K562 (cell line): ENCODE data around the gene VPREB3. TPM values are rescaled to one million over a fixed set of nuclear protein-coding genes. Genes with fewer than 3 reads are reported as not detected.

Experiments used
- CCNT2 ChIP-seq: IDR thresholded peaks from 2 replicates; pipeline ENCODE4 v1.6.1; 2011; ENCODE audit warnings: borderline replicate concordance, low read depth, mild to moderate bottlenecking, moderate library complexity, mixed read lengths, low read length; ENCODE audit not compliant: insufficient read length; ENCODE audit errors: extremely low read depth
- CHD7 ChIP-seq: fragments of 200-600 bp; sonication (generic); IDR thresholded peaks from one replicate; pipeline ENCODE4 v1.6.1; 2012; ENCODE audit warnings: mild to moderate bottlenecking, low read depth, low read length, inconsistent platforms
- KDM4B ChIP-seq, 2 experiments: fragments of 450-650 bp in 1 of 2; sonication (generic) in 1 of 2; IDR thresholded peaks; 2 replicates each; pipeline ENCODE4 v1.6.1; 2016 to 2017; ENCODE audit warnings: borderline replicate concordance in 2 of 2, antibody characterized with exemption in 1 of 2, low read depth in 1 of 2, mild to moderate bottlenecking in 1 of 2
- MEF2D ChIP-seq: conservative IDR thresholded peaks from 2 replicates; pipeline ENCODE4 v1.6.1; 2016; ENCODE audit warnings: low read depth, missing genetic modification characterization, missing compliant biosample characterization
- RBBP5 ChIP-seq: fragments of 200-600 bp; sonication (generic); IDR thresholded peaks from 2 replicates; pipeline ENCODE4 v1.6.1; 2012; ENCODE audit warnings: borderline replicate concordance, mild to moderate bottlenecking, low read length, control low read depth, inconsistent platforms; ENCODE audit not compliant: insufficient read depth, poor library complexity, severe bottlenecking
- RFX1 ChIP-seq: fragments of 450-650 bp; IDR thresholded peaks from 2 replicates; pipeline ENCODE4 v1.6.1; 2016; ENCODE audit warnings: mild to moderate bottlenecking, moderate library complexity
- SIN3A ChIP-seq, 2 experiments: fragments of 150-350 bp in 1 of 2; IDR thresholded peaks; 2 replicates each; pipeline ENCODE4 v1.6.1; 2011 to 2016; ENCODE audit warnings: borderline replicate concordance in 2 of 2, low read depth in 2 of 2, low read length in 2 of 2, mild to moderate bottlenecking in 2 of 2, moderate library complexity in 2 of 2; ENCODE audit not compliant: control insufficient read depth in 1 of 2
- ZNF354B ChIP-seq: fragments of 250-450 bp; sonication (Bioruptor Pico); IDR thresholded peaks from 2 replicates; pipeline ENCODE4 v1.4.0; 2020
- polyA plus RNA-seq, 8 experiments: library from polyadenylated mRNA; depleted of rRNA in 4 of 8; stranded (reverse) in 5 of 8; unstranded in 3 of 8; fragments of >200 nt; fragmentation: Nextera tagmentation in 2 of 8; fragmentation: Illumina TruSeq in 1 of 8; extraction: Ambion mirVana in 2 of 8; extraction: Trizol in 1 of 8; gene quantifications; 2 replicates each; pipeline versions ENCODE4 v1.2.1 to v1.2.3, GENCODE V29; 2011 to 2014; ENCODE audit warnings: inconsistent platforms in 1 of 8, missing spikeins in 1 of 8
- total RNA-seq, 7 experiments: library from RNA; depleted of rRNA in 6 of 7; stranded (reverse); fragments of >200 nt in 6 of 7; fragmentation: Illumina TruSeq in 2 of 7; extraction: Trizol in 2 of 7; gene quantifications; 2 replicates each; pipeline versions ENCODE4 v1.2.1 to v1.2.3, GENCODE V29; 2011 to 2021; ENCODE audit warnings: low replicate concordance in 1 of 7
- TF ChIP-seq, protein P1 (sequence below): fragments of 250-450 bp; sonication (Bioruptor Pico); IDR thresholded peaks from 2 replicates; pipeline ENCODE4 v1.6.1; 2021; ENCODE audit warnings: mild to moderate bottlenecking
- TF ChIP-seq, protein P2 (sequence below): fragments of 450-650 bp; formaldehyde crosslinking; IDR thresholded peaks from 2 replicates; pipeline ENCODE4 v1.4.0; 2020; ENCODE audit warnings: mild to moderate bottlenecking, moderate library complexity

Gene VPREB3
- total and polyA plus RNA-seq, 9 of the 15 experiments (the other 6 are each of a cell fraction or from before 2014, with no cell fraction given), result 0.14 to 0.71 (median 0.20) TPM; not detected in 6

DNA sequence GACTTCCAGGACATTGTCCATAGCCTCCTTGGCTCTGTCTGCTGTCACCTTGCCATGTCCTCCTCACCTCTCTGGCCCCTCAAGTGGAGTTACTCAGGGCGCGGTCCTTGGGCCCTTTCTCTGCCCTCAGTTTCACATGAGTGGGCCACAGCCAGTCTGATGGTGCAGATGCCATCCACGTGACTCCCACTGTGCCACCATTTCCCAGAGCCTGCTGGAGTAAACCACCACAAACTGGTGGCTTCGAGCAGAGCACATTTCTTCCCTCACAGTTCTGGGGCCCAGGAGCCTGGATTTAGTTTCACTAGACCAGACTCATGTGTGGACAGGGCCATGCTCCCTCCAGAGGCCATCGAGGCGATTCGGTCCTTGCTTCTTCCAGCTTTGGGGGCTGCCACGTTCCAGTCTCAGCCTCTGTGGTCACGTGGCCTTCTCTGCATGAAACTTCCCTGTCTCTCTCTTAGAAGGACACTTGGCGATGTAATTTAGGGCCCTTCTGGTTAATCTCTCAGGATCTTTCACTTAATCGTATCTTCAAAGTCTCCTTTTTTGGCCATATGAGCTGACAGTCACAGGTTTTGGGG, 47.1 kb upstream of the VPREB3 start (continued):
- TF ChIP-seq, protein P1, sequence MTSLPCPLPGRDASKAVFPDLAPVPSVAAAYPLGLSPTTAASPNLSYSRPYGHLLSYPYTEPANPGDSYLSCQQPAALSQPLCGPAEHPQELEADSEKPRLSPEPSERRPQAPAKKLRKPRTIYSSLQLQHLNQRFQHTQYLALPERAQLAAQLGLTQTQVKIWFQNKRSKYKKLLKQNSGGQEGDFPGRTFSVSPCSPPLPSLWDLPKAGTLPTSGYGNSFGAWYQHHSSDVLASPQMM (CRISPR knock-in tag), result no peak
- TF ChIP-seq MEF2D (tag) (no peak), ZNF354B (CRISPR knock-in tag) (no peak), CHD7 (no peak), KDM4B (IDR thresholded peaks at IDR 0.05; ENCODE audit: borderline replicate concordance in 2 of 2, low read depth in 1 of 2) (no peak), RBBP5 (no peak), SIN3A (IDR thresholded peaks at IDR 0.05; ENCODE audit: borderline replicate concordance in 2 of 2, control insufficient read depth in 1 of 2, low read depth in 2 of 2, low read length in 2 of 2) (no peak), RFX1 (no peak), CCNT2 (no peak)
- TF ChIP-seq, protein P2, sequence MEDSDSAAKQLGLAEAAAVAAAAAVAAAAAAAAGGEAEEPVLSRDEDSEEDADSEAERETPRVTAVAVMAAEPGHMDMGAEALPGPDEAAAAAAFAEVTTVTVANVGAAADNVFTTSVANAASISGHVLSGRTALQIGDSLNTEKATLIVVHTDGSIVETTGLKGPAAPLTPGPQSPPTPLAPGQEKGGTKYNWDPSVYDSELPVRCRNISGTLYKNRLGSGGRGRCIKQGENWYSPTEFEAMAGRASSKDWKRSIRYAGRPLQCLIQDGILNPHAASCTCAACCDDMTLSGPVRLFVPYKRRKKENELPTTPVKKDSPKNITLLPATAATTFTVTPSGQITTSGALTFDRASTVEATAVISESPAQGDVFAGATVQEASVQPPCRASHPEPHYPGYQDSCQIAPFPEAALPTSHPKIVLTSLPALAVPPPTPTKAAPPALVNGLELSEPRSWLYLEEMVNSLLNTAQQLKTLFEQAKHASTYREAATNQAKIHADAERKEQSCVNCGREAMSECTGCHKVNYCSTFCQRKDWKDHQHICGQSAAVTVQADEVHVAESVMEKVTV, result no peak
